K562 (cell line): ENCODE measurements around the gene RELL1. TPM values are rescaled to one million over a fixed set of nuclear protein-coding genes. Genes with fewer than 3 reads are reported as not detected.

ENCODE experiments used
- E2F4 ChIP-seq: sonication (generic); formaldehyde crosslinking; IDR thresholded peaks from 2 replicates; pipeline ENCODE4 v1.8.0; 2022; ENCODE audit warnings: mild to moderate bottlenecking, low read depth, missing genetic modification reagents
- ETV1 ChIP-seq: fragments of 450-650 bp; conservative IDR thresholded peaks from 2 replicates; pipeline ENCODE4 v1.6.1; 2016; ENCODE audit warnings: missing genetic modification characterization, control low read depth, low read depth, missing compliant biosample characterization
- FOSL1 ChIP-seq: fragments of 200-800 bp; sonication (Bioruptor generic); conservative IDR thresholded peaks from 2 replicates; pipeline ENCODE4 v1.6.1; 2016; ENCODE audit warnings: missing genetic modification characterization, missing compliant biosample characterization
- HNRNPUL1 ChIP-seq: fragments of 200-400 bp; formaldehyde crosslinking; IDR thresholded peaks from 2 replicates; pipeline ENCODE4 v1.6.1; 2017; ENCODE audit warnings: low read length
- ZNF785 ChIP-seq: fragments of 250-450 bp; sonication (Bioruptor Pico); IDR thresholded peaks from 2 replicates; pipeline ENCODE4 v1.4.0; 2020; ENCODE audit warnings: mild to moderate bottlenecking
- ZNF79 ChIP-seq: fragments of 250-450 bp; sonication (Bioruptor Pico); IDR thresholded peaks from 2 replicates; pipeline ENCODE4 v1.4.0; 2020; ENCODE audit warnings: low read depth, mild to moderate bottlenecking, moderate library complexity
- polyA plus RNA-seq, 8 experiments: library from polyadenylated mRNA; depleted of rRNA in 4 of 8; stranded (reverse) in 5 of 8; unstranded in 3 of 8; fragments of >200 nt; fragmentation: Nextera tagmentation in 2 of 8; fragmentation: Illumina TruSeq in 1 of 8; extraction: Ambion mirVana in 2 of 8; extraction: Trizol in 1 of 8; gene quantifications; 2 replicates each; pipeline versions ENCODE4 v1.2.1 to v1.2.3, GENCODE V29; 2011 to 2014; ENCODE audit warnings: inconsistent platforms in 1 of 8, missing spikeins in 1 of 8
- total RNA-seq, 7 experiments: library from RNA; depleted of rRNA in 6 of 7; stranded (reverse); fragments of >200 nt in 6 of 7; fragmentation: Illumina TruSeq in 2 of 7; extraction: Trizol in 2 of 7; gene quantifications; 2 replicates each; pipeline versions ENCODE4 v1.2.1 to v1.2.3, GENCODE V29; 2011 to 2021; ENCODE audit warnings: low replicate concordance in 1 of 7
- TF ChIP-seq, protein P1 (sequence below), 2 experiments: fragments of 250-450 bp in 1 of 2; fragments of 450-650 bp in 1 of 2; sonication (Bioruptor Pico) in 1 of 2; IDR thresholded peaks; 2 replicates each; pipeline versions ENCODE4 v1.6.1 to v1.8.0; 2016 to 2021; ENCODE audit warnings: mild to moderate bottlenecking in 2 of 2, moderate library complexity in 2 of 2, missing compliant biosample characterization in 1 of 2, missing genetic modification characterization in 1 of 2

RELL1 gene
- total and polyA plus RNA-seq, 9 of the 15 experiments (the other 6 are each of a cell fraction or from before 2014, with no cell fraction given), result 0.06 to 3.5 (median 1.7) TPM; not detected in 1

GRCh38 chr4:37666625-37667071 is 19.5 kb downstream of the RELL1 start (continued):
- TF ChIP-seq, protein P1, sequence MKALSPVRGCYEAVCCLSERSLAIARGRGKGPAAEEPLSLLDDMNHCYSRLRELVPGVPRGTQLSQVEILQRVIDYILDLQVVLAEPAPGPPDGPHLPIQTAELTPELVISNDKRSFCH (CRISPR knock-in tag; IDR thresholded peaks at IDR 0.05), result no peak
- TF ChIP-seq, protein P1 (tag; IDR thresholded peaks at IDR 0.05), result 0 out of 2 replicates have a peak, but pooled peaks have one; percentile 17
- TF ChIP-seq ETV1 (tag) (peak; percentile 64; the same call in 1 of the 2 replicates), HNRNPUL1 (no peak), ZNF785 (CRISPR knock-in tag) (no peak), FOSL1 (peak; percentile 70), E2F4 (CRISPR knock-in tag) (no peak), ZNF79 (CRISPR knock-in tag) (no peak)
